GM12872 (cell line): ENCODE measurements around the gene BTBD19.

Experiments used
- CTCF ChIP-seq: IDR thresholded peaks from 3 replicates; pipeline ENCODE4 v1.5.1; 2011; ENCODE audit warnings: low read depth, mild to moderate bottlenecking, low read length, moderate library complexity; ENCODE audit not compliant: insufficient read depth

The BTBD19 gene

GRCh38 chr1:44827197-44828002, 19.1 kb downstream of the BTBD19 start:
- TF ChIP-seq CTCF = peak; percentile 28; the same call in 1 of the 3 replicates

- no peak for TF ChIP-seq CTCF
Observed at GRCh38 chr1:44828003-44828651, 19.8 kb downstream of the BTBD19 start.

GRCh38 chr1:44828841-44829440, 20.6 kb downstream of the BTBD19 start:
- TF ChIP-seq CTCF = no peak

GRCh38 chr1:44829506-44830384, 21.4 kb downstream of the BTBD19 start:
- no peak for TF ChIP-seq CTCF

- TF ChIP-seq CTCF = no peak
Observed at GRCh38 chr1:44830900-44831304, 22.6 kb downstream of the BTBD19 start.

GRCh38 chr1:44831516-44831915, 23.2 kb downstream of the BTBD19 start:
- TF ChIP-seq CTCF = no peak
